ENCODE measurements around the gene EIF4H.
A peak's percentile ranks its signal among the peaks of the same experiment; 100 is the strongest.

The EIF4H gene

GRCh38 chr7:74187915-74188675 lies 13.9 kb downstream of the EIF4H start:
- no peak for DNase-seq
- H3K4me1 ChIP-seq: peaks cover 0 to 59% (median 45%) of the 10 kb centered on the region in 4 donors

GRCh38 chr7:74190259-74190658 lies 16.1 kb downstream of the EIF4H start:
- no peak for TF ChIP-seq CTCF (IDR thresholded peaks at IDR 0.05)
- H3K9me3 ChIP-seq: no peaks in the 10 kb centered on the region
- intact Hi-C loops (cut with DNase I; ENCODE audit: low total_unique reads): no loop called here

More at GRCh38 chr7:74187915-74188675, 13.9 kb downstream of the EIF4H start:
- peaks cover 52 to 60% (median 53%) of the 10 kb centered on the region in 3 donors for H3K36me3 ChIP-seq
- H3K4me3 ChIP-seq: no peak overlapping the region
- no peaks in the 10 kb centered on the region for H3K27me3 ChIP-seq
- intact Hi-C loops (cut with DNase I; ENCODE audit: low total_unique reads): loop anchor here (5.0 kb wide), 2 partner anchors 116 to 326 kb away; partner anchors contain the start of gene TMEM270
- no peaks in the 10 kb centered on the region for H3K9me3 ChIP-seq
- no peak for TF ChIP-seq CTCF (IDR thresholded peaks at IDR 0.05)
- H3K27ac ChIP-seq: no peak overlapping the region

GRCh38 chr7:74191231-74191630 lies 17.1 kb downstream of the EIF4H start:
- H3K9me3 ChIP-seq: no peaks in the 10 kb centered on the region
- no peak for TF ChIP-seq CTCF (IDR thresholded peaks at IDR 0.05)
- peaks cover 81 to 91% (median 82%) of the 10 kb centered on the region in 3 donors for H3K36me3 ChIP-seq
- peaks cover 0 to 27% (median 21%) of the 10 kb centered on the region in 4 donors for H3K4me1 ChIP-seq
- no peak overlapping the region for H3K4me3 ChIP-seq
- H3K27me3 ChIP-seq: no peaks in the 10 kb centered on the region
- DNase-seq: peak in 1 of 2 donors; percentile 29
- no peak overlapping the region for H3K27ac ChIP-seq
- intact Hi-C loops (cut with DNase I; ENCODE audit: low total_unique reads): no loop called here

More at GRCh38 chr7:74190259-74190658, 16.1 kb downstream of the EIF4H start:
- peaks cover 73 to 81% (median 73%) of the 10 kb centered on the region in 3 donors for H3K36me3 ChIP-seq
- H3K4me3 ChIP-seq: no peak overlapping the region
- DNase-seq: peak in 1 of 2 donors; percentile 48
- peaks cover 0 to 37% (median 29%) of the 10 kb centered on the region in 4 donors for H3K4me1 ChIP-seq
- H3K27me3 ChIP-seq: no peaks in the 10 kb centered on the region
- H3K27ac ChIP-seq: no peak overlapping the region

GRCh38 chr7:74193054-74193453 lies 18.9 kb downstream of the EIF4H start:
- H3K9me3 ChIP-seq: no peaks in the 10 kb centered on the region
- H3K36me3 ChIP-seq: peaks cover 83 to 97% (median 88%) of the 10 kb centered on the region in 3 donors
- intact Hi-C loops (cut with DNase I; ENCODE audit: low total_unique reads): no loop called here
- TF ChIP-seq CTCF (IDR thresholded peaks at IDR 0.05): no peak
- no peak overlapping the region for H3K27ac ChIP-seq
- no peak overlapping the region for H3K4me3 ChIP-seq
- no peaks in the 10 kb centered on the region for H3K27me3 ChIP-seq
- no peak for DNase-seq
- peaks cover 0 to 9% (median 5%) of the 10 kb centered on the region in 4 donors for H3K4me1 ChIP-seq

- Histone ChIP-seq H3K27me3 (no peaks in the 10 kb centered on the region), H3K4me3 (no peak overlapping the region), H3K36me3 (peaks cover 76 to 89% (median 80%) of the 10 kb centered on the region in 3 donors), H3K9me3 (no peaks in the 10 kb centered on the region), H3K27ac (no peak overlapping the region), H3K4me1 (peaks cover 0 to under 1% (median 0%) of the 10 kb centered on the region in 4 donors)
- intact Hi-C loops (cut with DNase I; ENCODE audit: low total_unique reads): no loop called here
- peak in 1 of 2 donors; percentile 37 for DNase-seq
- no peak for TF ChIP-seq CTCF (IDR thresholded peaks at IDR 0.05)
These were observed 19.8 kb downstream of the EIF4H start for GRCh38 chr7:74193913-74194312.

Measured in tibial artery (tissue), 4 donors.